GM18517 (cell line): Measurements from ENCODE around the gene CILP2.
A peak's percentile ranks its signal among the peaks of the same experiment; 100 is the strongest.

Experiments
- ATAC-seq: cut with Tn5 transposase; IDR thresholded peaks from one replicate; pipeline ENCODE4 v1.9.1; 2021; ENCODE audit warnings: mild to moderate bottlenecking, moderate library complexity; ENCODE audit not compliant: unreplicated experiment

Gene CILP2

DNA sequence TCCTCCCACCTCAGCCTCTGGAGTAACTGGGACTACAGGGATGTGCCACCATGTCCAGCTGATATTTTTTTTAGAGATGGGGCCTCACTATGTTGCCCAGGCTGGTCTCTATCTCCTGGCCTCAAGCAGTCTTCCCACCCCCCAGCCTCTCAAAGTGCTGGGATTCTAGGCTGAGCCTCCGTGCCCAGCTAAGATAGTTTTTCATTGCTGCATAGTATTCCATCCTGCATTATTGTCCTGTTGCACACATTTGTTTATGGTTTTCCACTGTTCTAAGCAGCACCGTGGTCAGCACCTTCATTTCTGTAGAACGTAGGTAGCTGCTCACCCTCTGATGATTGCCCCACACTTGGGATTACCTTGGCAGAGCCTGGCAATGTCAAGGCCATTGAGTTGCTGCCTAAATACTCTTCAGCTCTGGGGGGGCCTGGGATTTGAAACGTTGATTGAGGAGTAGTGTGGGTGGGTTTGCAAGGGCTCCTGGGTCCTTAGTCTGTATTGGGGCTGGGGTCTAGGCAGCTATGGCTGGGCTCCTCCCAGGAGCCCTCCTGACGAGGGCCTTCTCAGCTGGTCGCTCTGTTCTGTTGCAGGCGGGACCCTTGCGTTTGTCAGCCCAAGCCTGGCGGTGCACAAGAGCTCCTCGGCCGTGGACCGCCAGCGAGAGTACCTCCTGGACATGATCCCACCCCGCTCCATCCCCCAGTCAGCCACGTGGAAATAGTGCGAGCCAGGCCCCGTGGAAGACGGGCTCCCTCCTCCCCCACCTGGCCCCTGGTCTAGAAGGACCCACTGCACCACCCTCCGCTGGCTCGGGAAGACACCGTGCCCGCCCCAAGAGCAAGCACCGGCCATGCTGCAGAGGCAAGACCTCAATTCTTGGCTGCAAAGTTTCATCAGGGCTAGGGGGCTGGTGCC is 33.1 kb upstream of the CILP2 start:
- ATAC-seq, result no peak

DNA sequence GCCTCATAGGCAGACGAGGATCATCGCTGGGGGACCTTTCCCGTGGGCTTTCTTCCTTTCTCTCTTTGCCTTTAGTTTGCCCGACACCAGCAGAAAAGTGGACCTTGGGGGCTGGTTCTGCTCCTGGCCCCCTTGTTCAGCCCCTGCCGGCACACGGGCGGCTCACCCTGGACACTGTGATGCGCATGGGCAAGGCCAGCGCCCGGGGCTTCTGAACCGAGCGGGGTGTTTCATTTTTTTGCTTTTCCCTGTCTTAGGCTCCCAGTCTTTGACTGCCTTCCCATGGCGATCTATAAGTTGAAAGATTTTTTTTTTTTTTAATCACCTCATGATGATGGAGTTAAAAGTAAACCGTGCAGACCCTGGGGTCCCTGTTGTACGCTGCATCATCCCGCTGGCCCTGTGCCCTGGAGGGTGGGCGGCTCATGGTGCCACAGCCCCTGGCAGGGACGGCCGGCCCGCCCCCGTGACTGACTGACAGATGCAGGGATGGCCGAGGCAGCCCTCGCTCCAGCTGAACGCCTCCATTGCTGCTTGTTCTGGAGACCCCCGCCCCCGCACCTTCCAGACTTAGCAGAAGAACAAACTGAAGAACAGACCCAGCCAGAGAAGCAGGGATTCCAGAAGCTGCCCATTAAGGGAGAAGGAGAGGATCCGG is 32.3 kb upstream of the CILP2 start:
- ATAC-seq, result no peak

DNA sequence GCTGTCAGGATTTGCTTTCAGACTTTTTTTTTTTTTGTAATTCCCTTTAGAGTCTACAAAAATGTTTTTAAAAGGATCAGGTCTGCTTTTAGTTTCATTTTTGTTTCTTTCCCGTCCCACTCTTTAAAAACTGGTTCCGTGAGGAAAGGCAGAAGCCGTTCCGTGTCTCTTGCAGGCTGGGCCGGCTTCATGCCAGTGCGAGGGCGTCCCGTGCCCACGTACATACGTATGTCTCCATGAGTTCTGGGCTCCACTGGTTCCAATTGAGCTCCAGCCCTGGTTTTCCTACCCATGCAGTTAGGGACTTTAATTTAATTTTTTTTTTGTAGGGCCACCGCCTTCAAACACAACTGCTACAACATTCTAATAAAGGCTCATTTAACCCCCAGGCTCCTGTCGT is 31.5 kb upstream of the CILP2 start:
- ATAC-seq, result no peak

DNA sequence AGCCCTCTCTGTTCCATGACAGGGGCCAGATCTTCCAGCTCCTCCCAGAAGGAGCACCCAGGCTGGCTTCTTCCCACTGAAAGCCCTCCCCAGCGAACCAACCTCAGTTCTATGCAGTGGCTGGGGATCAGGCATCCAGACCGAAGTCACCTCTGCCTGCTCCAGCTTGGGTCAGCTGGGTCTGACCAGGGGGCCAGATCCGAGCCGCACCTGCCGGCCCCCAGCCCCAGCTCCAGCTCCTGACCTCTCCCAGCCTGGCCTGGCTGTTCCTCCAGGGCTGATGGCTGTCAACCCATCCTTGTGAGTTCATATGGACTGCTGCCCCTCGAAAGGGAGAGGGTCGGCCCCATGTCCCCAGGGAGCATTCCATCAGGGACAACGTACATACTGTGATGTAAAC is 30.7 kb upstream of the CILP2 start:
- ATAC-seq, result no peak

DNA sequence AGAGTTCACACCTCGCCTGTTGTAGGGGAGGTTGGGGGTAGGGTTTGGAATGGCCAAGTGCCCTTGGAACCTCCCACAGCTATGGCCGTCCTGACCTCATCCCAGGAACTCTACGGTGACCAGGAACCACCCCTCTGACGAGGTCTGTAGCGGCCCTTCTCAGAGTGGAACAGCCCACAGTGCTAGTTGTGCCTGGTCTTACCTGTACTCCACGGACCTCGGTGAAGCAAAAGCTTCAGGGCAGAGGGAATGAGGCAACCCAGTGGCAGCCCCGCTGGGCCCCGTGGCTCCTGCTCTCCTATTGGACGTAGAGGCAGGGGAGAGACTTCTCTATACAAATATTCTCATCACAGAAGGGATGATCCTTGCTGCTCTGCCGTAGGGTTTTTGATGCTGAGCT is 29.8 kb upstream of the CILP2 start:
- no peak for ATAC-seq

DNA sequence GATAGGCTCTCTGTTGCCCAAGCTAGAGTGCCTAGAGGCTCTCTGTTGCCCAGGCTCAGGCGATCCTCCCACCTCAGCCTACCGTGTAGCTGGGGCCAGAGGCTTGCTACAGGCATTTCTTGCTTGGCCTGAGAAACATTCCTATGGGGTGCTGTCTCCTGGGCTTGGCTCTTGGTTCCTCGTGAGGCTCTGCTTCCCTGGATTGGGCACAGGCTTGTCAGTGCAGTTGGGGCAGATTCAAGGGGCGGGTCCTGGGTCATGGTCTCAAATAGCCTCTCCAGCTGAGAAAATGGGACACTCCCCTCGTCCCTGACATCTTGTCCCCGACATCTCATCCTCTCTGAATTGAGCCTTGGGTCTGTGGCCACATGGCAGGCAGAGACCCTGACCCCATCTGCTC is 27.6 kb upstream of the CILP2 start:
- no peak for ATAC-seq

DNA sequence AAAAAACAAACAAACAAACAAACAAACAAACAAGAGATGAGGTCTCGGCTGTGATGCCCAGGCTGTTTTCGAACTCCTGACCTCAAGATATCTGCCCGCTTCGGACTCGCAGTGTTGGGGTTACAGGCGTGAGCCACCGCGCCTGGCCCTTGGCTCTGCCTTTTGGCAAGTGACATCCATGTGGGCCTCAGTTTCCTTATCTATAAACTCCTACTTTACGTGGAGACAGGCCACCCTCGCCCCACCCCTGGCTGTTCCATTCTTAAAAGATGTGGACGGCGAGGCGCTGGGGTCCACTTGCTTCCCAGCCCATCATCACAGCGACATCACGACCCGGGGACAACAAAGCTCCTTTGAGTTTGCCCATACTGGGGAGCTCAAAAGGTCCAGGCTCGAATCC is 24.4 kb upstream of the CILP2 start:
- ATAC-seq, result no peak

DNA sequence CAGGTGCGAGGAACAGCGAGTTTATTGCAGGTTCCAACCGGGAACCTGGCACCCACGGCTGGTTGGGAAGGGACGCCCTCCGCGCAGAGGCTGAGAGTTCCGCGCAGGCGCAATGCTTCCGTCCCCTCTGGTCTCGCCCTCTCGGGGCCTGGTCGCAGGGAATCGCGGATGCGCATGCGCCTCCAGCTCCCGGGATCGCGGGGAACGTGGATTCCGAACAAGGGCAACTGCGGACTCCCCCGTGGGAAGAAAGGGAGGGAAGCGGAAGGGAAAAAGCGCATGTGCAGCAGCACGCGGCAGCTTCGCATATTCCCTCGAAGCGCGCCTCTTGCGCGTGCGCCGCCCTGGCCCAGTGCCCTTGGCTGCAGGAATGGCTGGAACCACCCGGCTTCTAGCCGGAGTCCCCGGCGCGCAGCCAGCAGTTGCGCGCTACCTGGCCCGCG is 23.8 kb upstream of the CILP2 start:
- no peak for ATAC-seq

DNA sequence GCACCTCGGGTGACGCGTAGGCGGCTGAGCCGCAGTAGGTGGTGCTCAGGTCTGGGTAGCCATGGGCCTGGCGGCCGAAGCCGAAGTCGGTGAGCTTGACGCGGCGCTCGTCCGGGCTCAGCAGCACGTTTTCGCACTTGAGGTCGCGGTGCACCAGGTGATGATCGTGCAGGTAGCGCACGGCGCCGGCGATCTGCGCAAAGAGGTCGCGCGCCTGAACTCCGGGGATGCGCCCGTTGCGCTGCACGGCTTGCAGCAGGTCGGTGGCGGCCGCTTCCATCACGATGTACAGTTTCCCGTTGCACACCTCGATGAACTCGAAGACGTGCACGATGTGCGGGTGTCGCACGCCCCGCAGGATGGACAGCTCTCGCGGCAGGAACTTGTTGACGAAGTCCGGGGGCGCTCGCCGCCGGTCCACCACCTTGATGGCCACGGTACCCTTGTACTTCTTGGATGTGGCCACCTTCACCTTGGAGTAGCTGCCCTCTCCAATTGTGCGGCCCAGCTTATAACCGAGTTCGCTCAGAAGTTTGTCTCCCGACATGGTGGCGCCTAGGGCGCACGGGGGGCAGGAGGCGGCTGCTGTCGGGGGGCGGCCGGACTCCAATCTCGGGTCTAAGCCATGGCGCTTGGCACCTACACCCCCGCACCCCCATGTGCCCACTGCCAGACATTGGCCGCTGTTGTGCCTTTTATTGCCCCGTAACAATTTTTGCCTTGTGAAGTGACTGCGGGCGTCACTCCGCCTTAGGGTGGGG is 23.0 kb upstream of the CILP2 start, which contains the start of gene TSSK6:
Gene TSSK6, minus strand, starts transcription at position 668 of the 761 bp plus-strand sequence. Its CDS starts 121 bp downstream, at position 547.
- no peak for ATAC-seq

DNA sequence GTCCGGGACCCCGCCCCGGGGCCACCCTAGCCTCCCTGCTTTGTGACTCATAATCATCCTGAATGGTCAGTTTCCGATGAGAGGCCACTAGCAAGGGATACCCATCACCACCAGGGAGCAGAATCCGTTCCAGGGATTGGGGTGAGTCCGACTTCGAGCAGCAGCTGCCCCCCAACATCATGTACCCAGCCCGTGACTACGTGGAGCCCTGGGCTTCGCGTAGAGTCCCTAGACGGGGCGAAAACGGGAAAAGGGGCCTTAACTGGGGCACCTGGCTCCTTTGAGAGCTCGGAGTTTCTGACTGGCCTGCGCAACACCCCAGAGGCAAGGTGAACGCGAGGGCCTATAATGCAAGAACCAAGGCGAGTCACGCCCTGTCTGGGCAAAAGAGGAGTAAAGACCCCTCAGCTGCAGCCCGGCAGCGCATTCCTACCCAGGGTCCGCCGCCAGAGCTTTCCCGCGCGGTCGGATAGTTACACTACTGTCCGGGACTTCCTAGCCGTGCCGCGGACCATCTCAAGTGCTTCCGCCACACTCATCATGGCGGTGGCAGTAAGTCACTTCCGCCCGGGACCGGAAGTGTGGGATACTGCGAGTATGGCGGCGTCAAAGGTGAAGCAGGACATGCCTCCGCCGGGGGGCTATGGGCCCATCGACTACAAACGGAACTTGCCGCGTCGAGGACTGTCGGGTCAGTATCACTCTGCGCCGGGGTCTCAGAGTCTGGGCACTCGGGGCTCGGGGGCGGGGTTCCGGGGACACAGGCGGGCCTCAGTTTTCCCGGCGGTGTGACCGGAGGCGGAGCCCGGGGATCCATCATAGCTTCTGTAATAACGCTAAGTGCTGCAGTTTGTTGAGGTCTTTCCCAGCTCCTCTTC is 22.2 kb upstream of the CILP2 start, which contains the start of gene NDUFA13:
Gene NDUFA13, plus strand, starts transcription at position 584 of the 878 bp plus-strand sequence. Its CDS starts 14 bp downstream, at position 598.
- ATAC-seq, result peak; percentile 84

DNA sequence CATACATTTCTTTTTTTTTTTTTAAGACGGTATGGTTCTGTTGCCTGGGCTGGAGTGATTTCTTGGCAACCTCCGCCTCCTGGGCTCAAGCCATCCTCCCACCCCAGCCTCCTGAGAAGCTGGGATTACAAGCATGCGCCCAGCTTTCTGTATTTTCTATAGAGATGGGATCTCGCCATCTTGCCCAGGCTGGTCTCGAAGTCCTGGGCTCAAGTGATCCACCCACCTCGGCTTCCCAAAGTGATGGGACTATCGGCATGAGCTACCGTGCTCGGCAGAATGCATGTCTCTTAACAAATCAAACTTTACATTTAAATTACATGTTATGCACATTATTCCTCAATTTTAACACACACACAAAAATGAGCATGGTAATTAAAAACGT is 20.8 kb upstream of the CILP2 start:
- no peak for ATAC-seq

DNA sequence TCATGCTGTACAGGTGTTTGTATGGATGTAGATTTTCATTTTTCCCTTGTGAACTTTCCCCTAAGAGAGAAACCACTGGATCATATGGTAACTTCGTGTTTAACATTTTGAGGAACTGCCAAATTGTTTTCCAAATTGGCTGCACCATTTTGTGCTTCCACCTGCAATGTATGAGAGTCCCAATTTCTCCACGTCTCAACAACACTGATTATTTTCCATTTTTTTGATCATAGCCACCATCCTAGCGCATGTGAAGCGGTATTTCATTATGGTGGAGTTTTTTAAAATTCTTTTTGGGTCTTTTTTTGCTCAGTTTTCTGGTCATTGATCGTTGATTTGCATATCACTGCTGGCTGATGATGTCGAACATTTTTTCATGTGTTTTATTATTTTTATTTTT is 17.1 kb upstream of the CILP2 start:
- no peak for ATAC-seq

DNA sequence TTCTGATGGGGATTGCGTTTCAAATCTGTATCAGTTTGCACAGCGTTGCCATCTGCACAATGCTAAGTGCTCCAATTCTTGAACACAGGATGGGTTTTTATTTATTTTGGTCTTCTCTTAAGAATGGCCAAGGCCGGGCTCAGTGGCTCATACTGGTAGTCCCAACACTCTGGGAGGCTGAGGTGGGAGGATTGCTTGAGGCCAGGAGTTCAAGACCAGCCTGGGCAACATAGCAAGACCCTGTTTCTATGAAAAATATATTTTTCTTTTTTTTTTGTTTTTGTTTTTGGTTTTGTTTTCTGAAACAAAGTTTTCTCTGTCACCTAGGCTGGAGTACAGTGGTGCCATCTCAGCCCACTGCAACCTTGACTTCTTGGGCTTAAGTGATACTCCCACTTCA is 14.9 kb upstream of the CILP2 start:
- no peak for ATAC-seq

DNA sequence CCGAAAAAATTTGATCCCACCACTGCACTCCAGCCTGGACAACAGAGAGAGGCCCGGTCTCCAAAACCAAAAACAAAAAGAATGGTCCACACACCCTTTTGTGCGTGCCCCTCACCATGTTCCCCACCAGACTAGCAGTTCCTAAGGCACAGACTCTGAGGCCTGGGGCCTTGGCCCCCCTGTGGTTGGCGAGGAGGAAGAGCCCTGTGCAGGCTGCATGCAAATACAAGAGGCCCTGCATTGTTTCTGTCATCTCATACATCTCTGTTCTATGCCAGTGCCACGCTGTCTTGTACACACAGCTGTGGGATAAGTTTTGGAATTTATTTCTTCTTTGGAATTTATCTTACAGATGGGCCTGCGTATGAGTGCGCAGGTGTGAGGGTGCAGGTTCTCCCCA is 14.0 kb upstream of the CILP2 start:
- ATAC-seq, result no peak

DNA sequence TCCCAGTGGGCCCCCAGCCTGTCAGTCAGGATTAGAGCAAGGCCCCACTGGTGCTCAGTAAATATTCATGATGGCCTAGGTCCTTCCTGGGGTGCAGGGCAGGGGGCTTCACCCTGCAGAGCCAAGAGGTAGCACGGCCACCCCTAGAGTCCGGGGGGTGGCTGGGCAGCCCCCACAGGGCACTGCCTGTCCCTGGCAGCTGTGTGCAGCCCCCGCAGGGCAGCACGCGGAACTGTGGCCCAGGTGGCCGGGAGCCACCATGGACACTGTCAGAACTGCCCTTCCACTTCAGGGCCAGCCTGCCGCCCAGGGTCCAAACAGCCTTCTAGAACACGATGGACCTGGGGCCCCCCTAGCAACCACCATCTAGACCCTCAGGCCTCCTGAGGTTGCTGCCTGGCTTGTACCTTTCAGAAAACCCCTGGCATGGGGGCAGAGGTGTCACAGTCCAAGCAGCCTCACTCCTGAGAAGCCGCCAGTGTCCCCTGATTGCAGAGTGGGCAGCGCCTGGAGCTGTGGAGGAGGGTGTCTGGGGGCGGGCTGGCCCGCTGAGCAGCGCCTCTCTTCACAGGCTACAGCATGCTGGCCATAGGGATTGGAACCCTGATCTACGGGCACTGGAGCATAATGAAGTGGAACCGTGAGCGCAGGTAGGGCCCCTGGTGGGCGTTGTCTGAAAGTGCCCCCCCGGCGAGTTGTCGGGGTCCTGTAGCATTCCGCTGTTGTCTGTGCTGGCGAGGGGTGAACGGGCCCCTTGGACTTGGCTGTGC is 12.3 kb upstream of the CILP2 start:
- ATAC-seq, result no peak

DNA sequence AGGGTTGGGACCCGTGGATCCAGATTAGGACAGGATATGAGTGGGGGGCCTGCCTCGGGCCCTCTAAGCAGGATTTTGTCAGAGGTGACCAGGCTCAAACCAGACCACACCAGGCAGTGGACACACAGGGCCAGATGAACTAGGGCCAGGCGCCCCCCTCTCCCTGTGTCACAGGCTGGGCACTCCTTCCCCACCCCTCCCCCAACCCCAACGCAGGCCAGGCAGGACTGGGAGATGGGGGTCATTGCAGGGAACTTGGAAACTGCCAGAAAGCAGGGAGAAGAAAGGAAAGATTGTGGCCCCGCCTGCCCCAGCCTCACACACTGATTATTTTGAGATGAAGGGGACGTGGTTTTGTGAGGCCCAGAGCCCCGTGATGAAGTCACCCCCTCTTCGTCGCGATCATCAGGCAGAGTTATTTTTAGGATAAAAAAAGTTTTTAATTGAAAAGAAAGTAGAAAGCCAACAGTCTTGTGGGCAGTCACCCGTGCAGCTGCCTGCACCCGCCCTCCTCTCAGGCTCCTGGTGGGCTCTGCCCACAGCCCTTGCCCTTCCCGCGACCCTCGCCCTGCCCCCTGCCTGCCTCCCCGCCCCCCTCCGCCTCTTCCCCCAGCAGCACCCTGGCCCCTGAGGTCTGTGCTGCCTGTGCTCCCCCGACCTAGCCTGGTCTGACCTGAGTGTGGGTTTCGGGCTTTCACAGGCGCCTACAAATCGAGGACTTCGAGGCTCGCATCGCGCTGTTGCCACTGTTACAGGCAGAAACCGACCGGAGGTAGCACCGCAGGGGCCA is 11.3 kb upstream of the CILP2 start:
- no peak for ATAC-seq

DNA sequence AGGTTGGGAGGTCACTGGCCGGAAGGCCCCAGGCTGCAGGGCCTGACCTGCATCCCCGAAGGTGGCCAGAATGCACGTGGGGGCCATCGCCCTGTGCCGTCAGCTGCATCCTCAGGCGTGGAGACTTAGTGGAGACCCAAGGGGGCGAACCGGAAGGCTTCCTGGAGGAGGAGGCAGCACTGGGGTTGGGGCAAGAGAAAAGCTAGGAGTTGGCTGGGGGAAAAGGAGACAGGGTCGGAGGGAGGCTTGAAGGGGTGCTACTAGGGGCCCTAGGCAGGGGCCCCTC is 10.8 kb upstream of the CILP2 start:
- no peak for ATAC-seq

DNA sequence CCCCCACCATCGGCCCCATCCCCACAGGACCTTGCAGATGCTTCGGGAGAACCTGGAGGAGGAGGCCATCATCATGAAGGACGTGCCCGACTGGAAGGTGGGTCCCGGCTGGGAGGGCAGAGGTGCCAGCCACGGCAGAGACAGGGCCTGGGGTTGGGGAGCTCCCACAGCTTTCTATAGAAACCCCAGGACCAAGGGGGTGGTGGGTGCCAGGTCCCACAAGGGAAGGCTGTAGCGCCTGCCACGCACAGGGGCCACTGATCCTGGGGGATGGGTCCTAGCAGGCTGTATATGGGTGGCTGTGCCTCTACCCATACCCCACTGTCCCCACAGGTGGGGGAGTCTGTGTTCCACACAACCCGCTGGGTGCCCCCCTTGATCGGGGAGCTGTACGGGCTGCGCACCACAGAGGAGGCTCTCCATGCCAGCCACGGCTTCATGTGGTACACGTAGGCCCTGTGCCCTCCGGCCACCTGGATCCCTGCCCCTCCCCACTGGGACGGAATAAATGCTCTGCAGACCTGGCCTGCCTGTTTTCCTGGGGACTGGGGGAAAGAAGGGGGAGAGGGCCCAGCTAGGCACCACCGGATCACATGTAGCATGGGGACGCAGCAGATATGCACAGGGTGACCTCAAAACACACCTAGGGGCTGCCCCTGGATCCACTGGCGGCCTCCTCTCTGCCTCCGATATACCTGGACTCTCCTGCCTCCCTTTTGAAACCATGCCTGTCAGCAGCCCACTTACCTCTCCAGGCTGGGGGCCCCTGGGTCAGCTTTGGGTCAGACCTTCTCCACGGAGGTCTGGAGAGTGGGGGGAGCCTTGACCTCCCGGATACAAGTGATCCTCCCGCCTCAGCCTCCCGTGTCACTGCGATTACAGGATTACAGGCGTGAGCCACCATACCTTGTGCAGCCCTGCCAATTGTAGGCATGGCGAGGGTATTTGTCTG is 10.1 kb upstream of the CILP2 start:
- ATAC-seq, result no peak
